ENCODE data around the gene RNF141.

Gene RNF141

DNA sequence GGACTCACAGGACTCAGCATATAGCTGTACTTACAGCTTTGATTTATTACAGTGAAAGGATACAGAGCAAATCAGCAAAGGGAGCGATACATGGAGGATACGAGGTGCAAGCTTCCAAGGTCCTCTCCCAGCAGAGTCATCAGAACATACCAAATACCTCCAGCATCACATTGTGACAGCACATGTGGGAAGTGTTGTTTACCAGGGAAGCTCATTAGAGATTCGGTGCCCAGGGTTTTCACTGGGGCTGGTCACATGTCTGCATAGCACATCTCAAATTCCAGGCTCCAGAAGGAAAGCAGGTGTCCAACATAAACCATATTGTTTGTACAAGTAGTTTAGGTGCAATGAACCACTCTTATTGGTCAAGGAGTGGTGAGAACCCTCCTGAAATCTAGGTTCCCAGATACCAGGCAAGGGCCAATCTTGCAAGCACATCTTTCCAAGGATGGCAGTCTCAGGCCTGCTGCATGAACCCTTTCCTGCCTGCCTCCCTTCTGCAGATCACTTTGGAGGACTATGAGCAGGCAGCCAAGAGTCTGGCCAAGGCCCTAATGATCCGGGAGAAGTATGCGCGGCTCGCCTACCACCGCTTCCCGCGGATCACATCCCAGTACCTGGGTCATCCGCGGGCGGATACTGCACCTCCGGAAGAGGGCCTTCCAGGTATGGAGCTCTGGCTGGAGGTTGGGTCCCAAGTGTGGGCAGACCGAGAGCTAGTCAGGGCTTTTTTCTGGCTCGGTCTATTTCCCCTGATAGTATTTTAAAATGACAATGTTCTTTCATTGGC is 59.2 kb downstream of the RNF141 start:
- TF ChIP-seq, protein P1, sequence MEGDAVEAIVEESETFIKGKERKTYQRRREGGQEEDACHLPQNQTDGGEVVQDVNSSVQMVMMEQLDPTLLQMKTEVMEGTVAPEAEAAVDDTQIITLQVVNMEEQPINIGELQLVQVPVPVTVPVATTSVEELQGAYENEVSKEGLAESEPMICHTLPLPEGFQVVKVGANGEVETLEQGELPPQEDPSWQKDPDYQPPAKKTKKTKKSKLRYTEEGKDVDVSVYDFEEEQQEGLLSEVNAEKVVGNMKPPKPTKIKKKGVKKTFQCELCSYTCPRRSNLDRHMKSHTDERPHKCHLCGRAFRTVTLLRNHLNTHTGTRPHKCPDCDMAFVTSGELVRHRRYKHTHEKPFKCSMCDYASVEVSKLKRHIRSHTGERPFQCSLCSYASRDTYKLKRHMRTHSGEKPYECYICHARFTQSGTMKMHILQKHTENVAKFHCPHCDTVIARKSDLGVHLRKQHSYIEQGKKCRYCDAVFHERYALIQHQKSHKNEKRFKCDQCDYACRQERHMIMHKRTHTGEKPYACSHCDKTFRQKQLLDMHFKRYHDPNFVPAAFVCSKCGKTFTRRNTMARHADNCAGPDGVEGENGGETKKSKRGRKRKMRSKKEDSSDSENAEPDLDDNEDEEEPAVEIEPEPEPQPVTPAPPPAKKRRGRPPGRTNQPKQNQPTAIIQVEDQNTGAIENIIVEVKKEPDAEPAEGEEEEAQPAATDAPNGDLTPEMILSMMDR (conservative IDR thresholded peaks at IDR 0.05): no peak
- no peak overlapping the region for H3K27ac ChIP-seq

DNA sequence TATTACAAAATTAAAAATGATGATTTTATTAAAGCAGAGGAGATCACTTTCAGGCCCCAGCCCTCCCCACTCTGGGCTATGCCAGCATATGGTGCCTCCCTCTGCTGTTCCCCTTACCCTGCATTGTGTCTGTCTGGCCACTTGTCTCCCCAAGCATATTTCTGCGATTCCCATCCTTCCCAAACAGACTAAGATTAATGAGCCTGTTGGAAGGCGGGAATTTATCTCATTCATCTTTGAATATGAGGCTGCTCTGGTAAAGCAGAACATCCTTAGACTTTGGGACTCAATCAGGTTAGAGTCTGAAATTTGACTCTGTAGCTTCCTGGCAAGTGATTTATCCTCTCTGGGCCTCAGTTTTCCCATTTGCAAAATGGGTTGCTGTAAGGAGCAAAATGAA is 60.2 kb downstream of the RNF141 start:
- no peak overlapping the region for H3K27ac ChIP-seq
- TF ChIP-seq, protein P1 (conservative IDR thresholded peaks at IDR 0.05): no peak

DNA sequence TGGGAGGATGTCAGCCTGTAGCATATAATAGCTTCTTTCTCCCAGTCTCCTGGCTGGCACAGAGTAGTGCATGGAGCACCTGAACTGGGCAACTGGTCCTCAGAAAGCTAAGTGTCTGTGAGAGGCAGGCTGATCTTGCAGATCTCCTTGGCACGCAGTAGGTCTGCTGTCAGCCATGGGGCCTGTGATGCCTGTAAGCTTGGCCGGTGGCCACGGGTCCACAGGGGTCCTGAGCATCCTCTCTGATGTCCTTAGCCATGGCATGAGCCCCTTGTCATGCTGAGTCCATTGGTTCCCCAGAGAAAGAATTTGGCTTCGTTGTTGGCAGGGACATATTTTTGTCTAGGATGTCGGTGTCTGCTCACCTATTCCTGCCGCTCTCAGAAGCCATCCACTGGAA is 61.0 kb downstream of the RNF141 start:
- TF ChIP-seq, protein P1 (conservative IDR thresholded peaks at IDR 0.05): no peak

DNA sequence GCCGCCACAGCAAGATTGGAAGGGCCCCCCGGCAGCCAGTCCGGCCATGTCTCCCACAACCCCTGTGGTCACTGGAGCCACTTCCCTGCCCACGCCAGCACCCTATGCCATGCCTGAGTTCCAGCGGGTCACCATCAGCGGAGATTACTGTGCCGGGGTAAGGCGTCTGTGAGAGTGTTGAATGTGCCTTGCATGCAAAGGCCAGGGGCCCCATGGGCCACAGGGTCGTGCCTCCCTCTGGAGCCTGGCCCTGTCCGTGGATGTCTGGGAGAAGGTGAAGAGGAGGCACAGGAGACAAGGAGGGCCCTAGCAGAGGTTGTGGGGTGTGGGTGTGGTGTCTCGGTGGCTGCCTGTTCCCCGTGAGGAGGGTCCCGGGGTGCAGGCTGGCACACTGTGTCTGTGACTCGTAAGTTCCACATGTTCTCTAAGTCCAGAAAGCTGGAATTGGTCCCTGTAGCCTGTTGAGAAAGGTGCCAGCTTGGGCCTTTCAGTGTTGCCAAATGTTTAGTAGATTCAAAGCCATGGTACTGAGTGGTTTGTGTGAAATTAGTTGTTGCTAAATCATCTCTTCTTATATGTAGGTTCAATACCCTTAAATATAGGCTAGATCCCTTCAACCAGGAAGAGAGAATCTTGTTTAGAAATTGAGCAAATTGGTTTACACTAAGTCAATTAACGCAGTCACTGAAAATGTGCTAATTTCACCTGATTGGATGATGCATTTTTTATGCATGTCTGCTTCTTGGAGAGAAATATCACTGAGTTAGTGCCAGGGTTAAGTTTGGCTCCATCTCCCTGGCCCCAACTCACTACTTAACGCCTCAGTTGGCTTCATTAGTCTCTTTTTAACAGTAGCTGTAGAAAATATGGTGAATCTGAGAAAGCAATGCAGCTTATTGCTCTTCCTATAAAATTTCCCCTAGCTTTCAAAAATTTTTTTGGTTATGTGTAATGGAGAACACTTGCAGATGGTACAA is 62.1 kb downstream of the RNF141 start:
- TF ChIP-seq, protein P1 (conservative IDR thresholded peaks at IDR 0.05): no peak

More for the DNA sequence above, 61.0 kb downstream of the RNF141 start:
- H3K27ac ChIP-seq: no peak overlapping the region

DNA sequence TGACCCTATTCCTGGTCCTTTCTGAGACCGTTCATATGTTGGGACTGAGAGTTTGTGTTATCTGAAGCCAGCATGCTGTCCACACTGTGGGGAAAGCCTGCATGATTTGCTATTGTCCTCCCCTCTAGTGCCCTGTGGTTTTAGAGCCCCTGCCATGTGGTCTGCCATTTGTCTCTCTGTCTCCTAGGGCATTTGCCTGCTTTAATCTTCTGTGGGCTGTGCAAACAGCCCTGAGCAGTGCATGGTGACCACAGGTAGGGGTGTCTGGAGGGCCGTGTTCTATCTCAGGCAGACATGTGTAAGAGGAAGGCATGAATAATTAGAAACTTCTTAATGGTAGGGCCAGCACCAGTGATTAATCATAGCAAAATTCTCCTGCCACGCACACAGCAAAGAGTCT is 62.9 kb downstream of the RNF141 start:
- H3K27ac ChIP-seq: no peak overlapping the region
- TF ChIP-seq, protein P1 (conservative IDR thresholded peaks at IDR 0.05): no peak

More for the DNA sequence above, 62.1 kb downstream of the RNF141 start:
- no peak overlapping the region for H3K27ac ChIP-seq

DNA sequence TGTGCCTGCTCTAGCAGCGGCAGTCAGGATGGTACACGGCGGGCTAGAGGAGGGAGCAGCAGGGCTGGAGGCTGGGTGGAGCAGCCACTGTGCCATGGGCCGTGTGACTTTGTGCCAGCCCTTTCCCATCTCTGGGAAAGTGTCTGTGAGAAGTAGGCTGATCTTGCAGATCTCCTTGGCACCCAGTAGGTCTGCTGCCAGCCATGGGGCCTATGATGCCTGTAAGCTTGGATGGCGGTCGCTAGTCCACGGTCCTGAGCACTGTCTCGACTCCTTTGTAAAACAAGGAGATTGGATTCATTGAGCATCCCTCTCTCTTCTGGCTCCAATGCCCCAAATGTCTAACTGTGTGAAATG is 63.3 kb downstream of the RNF141 start:
- H3K27ac ChIP-seq: no peak overlapping the region
- TF ChIP-seq, protein P1 (conservative IDR thresholded peaks at IDR 0.05): no peak

All from VCaP (cell line).